Glutamatergic neuron (in vitro differentiated cells): ENCODE measurements around the gene GTF2F1. TPM values are rescaled to one million over a fixed set of nuclear protein-coding genes. Genes with fewer than 3 reads are reported as not detected.

Experiments used
- DNase-seq: peaks from one replicate; pipeline ENCODE4 v3.0.0; 2022
- H3K27ac Mint-ChIP-seq: one replicate; pipeline ENCODE4 v1.8.0; 2020; ENCODE audit warnings: mild to moderate bottlenecking, mixed read lengths, inconsistent platforms; ENCODE audit not compliant: unreplicated experiment
- H3K27me3 Mint-ChIP-seq: one replicate; pipeline ENCODE4 v1.8.0; 2020; ENCODE audit warnings: mild to moderate bottlenecking, moderate library complexity, mixed read lengths, inconsistent platforms; ENCODE audit not compliant: unreplicated experiment
- H3K36me3 Mint-ChIP-seq: one replicate; pipeline ENCODE4 v1.8.0; 2020; ENCODE audit warnings: mild to moderate bottlenecking, mixed read lengths, inconsistent platforms; ENCODE audit not compliant: unreplicated experiment
- H3K4me1 Mint-ChIP-seq: one replicate; pipeline ENCODE4 v1.8.0; 2020; ENCODE audit warnings: mild to moderate bottlenecking, low read depth, mixed read lengths, inconsistent platforms; ENCODE audit not compliant: unreplicated experiment
- H3K4me3 Mint-ChIP-seq: one replicate; pipeline ENCODE4 v1.8.0; 2020; ENCODE audit warnings: mild to moderate bottlenecking, mixed read lengths, inconsistent platforms; ENCODE audit not compliant: unreplicated experiment
- H3K9me3 Mint-ChIP-seq: one replicate; pipeline ENCODE4 v1.8.0; 2020; ENCODE audit warnings: mild to moderate bottlenecking, moderate library complexity, mixed read lengths, inconsistent platforms; ENCODE audit not compliant: unreplicated experiment
- long read RNA-seq: library from polyadenylated mRNA; unstranded; transcript quantifications from one replicate; pipeline ENCODE4 v2.0.0, GENCODE V29; 2020; ENCODE audit not compliant: unreplicated experiment
- total RNA-seq: library from RNA; stranded (reverse); fragmentation: NEBNext Ultra II Directional; extraction: Animal tissue kit (Norgen Biotek cat#: 25700); gene quantifications from one replicate; pipeline ENCODE4 v1.2.1, GENCODE V29; 2021; ENCODE audit not compliant: unreplicated experiment
- TF ChIP-seq, protein P1 (sequence below): fragments of 200-600 bp; sonication (generic); IDR thresholded peaks from one replicate; pipeline ENCODE4 v1.5.0; 2021; ENCODE audit not compliant: partially characterized antibody, unreplicated experiment

The GTF2F1 gene, protein sequence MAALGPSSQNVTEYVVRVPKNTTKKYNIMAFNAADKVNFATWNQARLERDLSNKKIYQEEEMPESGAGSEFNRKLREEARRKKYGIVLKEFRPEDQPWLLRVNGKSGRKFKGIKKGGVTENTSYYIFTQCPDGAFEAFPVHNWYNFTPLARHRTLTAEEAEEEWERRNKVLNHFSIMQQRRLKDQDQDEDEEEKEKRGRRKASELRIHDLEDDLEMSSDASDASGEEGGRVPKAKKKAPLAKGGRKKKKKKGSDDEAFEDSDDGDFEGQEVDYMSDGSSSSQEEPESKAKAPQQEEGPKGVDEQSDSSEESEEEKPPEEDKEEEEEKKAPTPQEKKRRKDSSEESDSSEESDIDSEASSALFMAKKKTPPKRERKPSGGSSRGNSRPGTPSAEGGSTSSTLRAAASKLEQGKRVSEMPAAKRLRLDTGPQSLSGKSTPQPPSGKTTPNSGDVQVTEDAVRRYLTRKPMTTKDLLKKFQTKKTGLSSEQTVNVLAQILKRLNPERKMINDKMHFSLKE
- total RNA-seq, result 56.0 TPM
- long read RNA-seq, transcript GTF2F1-201 (13 exons, 2,731 nt), result major isoform, 35 of 46 reads
- long read RNA-seq, partial matches to known transcripts, result 6 of 46 reads
- long read RNA-seq, other reads (novel, unspliced or antisense), result 5 of 46 reads

DNA sequence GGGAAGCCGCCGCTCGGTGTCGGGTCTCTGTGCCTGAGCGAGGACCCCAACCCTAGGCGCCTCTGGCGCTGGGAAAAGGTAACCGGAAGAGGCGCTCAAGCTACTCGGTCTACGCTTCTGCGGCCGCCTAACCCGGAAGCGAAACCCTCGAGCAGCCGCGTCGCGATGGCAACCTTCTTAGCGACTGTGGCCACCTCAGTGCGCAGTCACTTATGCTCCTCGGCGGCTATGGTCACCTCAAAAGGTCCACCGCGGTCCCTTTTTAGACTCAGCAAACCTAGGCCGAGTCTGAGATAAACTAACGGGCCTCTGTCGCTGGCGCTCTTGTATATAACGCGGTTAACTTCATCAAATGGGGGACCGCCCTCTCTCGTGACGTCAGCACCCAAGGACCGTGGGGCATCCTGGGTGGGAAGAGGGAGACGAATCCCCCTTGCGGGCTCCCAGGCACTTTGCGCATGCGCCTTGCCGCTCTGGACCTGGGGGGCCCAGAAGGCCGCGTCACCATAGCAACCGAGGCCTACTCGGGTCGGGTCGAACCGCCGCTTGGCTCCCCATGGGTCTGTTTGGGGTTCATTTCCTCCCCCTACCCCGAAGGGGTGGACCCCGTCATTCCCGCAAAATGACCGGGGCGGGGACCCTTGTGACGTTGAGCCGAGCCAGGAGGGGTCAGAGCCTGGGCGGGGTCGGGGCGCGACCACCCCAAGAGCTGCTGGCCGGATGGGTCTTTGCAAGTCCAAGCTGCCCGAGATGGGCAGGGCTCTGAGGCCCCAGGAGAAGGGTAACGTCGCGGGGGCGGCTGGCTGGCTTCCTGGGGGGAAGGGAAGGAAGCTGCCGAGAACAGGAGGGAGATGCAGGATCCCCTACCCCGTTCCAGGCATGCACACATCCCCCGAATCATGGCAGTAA is at the start of gene GTF2F1:
Gene GTF2F1 (minus strand): TSS at position 91 of the 909 bp plus-strand sequence. CDS start 169 bp downstream, outside the sequence.
- Mint-ChIP-seq H3K27me3 (no peaks in the 10 kb centered on the region), H3K36me3 (no peaks in the 10 kb centered on the region), H3K9me3 (peaks cover 6% of the 10 kb centered on the region), H3K27ac (peak within 1 kb of the TSS; percentile 87), H3K4me3 (peak within 1 kb of the TSS; percentile 90), H3K4me1 (peaks cover 9% of the 10 kb centered on the region)
- DNase-seq, result peak; percentile 97
- TF ChIP-seq, protein P1, sequence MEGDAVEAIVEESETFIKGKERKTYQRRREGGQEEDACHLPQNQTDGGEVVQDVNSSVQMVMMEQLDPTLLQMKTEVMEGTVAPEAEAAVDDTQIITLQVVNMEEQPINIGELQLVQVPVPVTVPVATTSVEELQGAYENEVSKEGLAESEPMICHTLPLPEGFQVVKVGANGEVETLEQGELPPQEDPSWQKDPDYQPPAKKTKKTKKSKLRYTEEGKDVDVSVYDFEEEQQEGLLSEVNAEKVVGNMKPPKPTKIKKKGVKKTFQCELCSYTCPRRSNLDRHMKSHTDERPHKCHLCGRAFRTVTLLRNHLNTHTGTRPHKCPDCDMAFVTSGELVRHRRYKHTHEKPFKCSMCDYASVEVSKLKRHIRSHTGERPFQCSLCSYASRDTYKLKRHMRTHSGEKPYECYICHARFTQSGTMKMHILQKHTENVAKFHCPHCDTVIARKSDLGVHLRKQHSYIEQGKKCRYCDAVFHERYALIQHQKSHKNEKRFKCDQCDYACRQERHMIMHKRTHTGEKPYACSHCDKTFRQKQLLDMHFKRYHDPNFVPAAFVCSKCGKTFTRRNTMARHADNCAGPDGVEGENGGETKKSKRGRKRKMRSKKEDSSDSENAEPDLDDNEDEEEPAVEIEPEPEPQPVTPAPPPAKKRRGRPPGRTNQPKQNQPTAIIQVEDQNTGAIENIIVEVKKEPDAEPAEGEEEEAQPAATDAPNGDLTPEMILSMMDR, result no peak

DNA sequence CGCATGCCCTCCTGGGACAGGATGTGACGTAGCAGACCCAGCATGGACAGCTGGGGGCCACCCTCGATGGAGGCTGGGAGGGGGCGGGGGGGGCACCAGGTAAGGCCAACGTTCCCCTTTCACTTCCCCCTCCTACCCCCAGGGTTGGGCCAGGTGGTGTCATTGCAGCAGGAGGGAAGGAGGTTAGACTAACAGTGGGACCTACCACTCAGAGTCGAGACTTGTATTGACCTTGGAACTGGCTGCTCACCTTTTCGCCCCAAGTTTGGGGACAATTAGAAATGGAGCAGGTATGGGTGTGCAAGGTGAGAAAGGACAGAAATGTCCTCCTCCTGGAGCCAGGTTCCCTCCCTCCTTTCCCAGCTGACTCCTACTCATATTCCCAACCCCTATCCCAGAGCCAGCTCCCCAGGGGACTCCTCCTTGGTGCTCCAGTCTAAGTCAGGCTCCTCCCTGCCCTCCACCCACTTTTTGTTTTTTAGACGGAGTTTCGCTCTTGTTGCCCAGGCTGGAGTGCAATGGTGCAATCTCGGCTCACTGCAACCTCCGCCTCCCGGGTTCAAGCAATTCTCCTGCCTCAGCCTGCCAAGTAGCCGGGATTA is 49.2 kb upstream of the GTF2F1 start:
- Mint-ChIP-seq H3K27ac (no peak overlapping the region), H3K9me3 (peaks cover 1% of the 10 kb centered on the region), H3K4me1 (no peaks in the 10 kb centered on the region), H3K36me3 (peaks cover 8% of the 10 kb centered on the region), H3K27me3 (peaks cover 8% of the 10 kb centered on the region), H3K4me3 (no peak overlapping the region)
- TF ChIP-seq, protein P1, result no peak
- no peak for DNase-seq

DNA sequence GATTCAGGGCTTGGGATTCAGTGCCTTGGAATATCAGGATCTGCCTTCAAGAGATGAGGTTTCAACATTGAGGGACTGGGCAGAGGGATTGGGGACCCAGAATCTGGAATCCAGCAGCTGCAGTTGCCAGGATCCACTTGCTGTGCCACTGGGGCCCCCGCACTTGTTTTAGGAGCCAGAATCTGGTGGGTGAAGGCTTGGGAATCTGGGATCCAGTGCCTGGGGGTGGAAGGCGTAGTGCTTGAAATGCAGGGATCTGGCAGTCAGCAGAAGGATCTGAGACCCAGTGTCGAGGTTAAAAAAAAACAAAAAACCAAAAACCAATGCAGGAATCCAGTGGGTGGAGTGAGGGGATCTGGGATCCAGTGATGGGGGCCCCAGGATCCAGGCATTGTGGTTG is 47.9 kb upstream of the GTF2F1 start:
- H3K27ac Mint-ChIP-seq, result no peak overlapping the region
- no peak overlapping the region for H3K4me3 Mint-ChIP-seq
- H3K27me3 Mint-ChIP-seq, result peaks cover 8% of the 10 kb centered on the region
- DNase-seq, result no peak
- H3K4me1 Mint-ChIP-seq, result no peaks in the 10 kb centered on the region
- peaks cover 8% of the 10 kb centered on the region for H3K36me3 Mint-ChIP-seq
- peaks cover 1% of the 10 kb centered on the region for H3K9me3 Mint-ChIP-seq
- TF ChIP-seq, protein P1, result no peak

DNA sequence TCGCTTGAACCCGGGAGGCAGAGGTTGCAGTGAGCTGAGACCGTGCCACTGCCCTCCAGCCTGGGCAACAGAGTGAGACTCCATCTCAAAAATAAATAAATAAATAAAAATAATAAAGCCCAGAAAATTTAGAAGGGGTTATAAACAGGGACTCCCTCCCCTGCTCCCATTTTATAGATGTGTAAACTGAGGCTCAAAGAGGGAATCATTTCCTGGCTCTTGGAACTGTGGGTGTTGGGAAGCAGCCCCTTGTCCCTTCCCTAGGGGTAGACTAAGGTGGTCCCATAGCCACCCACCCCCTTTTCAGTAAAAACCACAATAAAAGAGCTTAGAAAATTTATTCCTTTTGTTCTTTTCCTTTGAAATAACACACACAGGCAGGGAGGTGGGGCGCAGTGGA is 46.8 kb upstream of the GTF2F1 start:
- Mint-ChIP-seq H3K27ac (no peak overlapping the region), H3K27me3 (peaks cover 8% of the 10 kb centered on the region), H3K4me3 (no peak overlapping the region), H3K4me1 (no peaks in the 10 kb centered on the region), H3K36me3 (no peaks in the 10 kb centered on the region), H3K9me3 (peaks cover 1% of the 10 kb centered on the region)
- TF ChIP-seq, protein P1, result no peak
- DNase-seq, result no peak
